ENCODE results near the gene ZBED2.

The ZBED2 gene

GRCh38 chr3:111604119-111604518 lies 9.0 kb upstream of the ZBED2 start:
- DNase-seq = no peak

GRCh38 chr3:111603679-111604078 lies 8.5 kb upstream of the ZBED2 start:
- no peak for DNase-seq

GRCh38 chr3:111601810-111602209 lies 6.7 kb upstream of the ZBED2 start:
- DNase-seq = no peak

GRCh38 chr3:111598552-111598951 lies 3.4 kb upstream of the ZBED2 start:
- DNase-seq = no peak

GRCh38 chr3:111598139-111598538 lies 3.0 kb upstream of the ZBED2 start:
- DNase-seq = no peak

- no peak for DNase-seq
Observed at GRCh38 chr3:111596328-111596727, 1.2 kb upstream of the ZBED2 start.

GRCh38 chr3:111594781-111595180 lies 365 bp downstream of the ZBED2 start:
- no peak for DNase-seq

GRCh38 chr3:111594205-111594604 lies 941 bp downstream of the ZBED2 start:
- DNase-seq = no peak

- no peak for DNase-seq
Observed at GRCh38 chr3:111593666-111594065, 1.5 kb downstream of the ZBED2 start.

GRCh38 chr3:111592936-111593335 lies 2.2 kb downstream of the ZBED2 start:
- DNase-seq = no peak

- no peak for DNase-seq
Observed at GRCh38 chr3:111592143-111592542, 3.0 kb downstream of the ZBED2 start.

GRCh38 chr3:111591555-111591954 lies 3.6 kb downstream of the ZBED2 start:
- DNase-seq = no peak

- DNase-seq = no peak
Observed at GRCh38 chr3:111590143-111590491, 5.0 kb downstream of the ZBED2 start.

GRCh38 chr3:111589303-111590142 lies 5.6 kb downstream of the ZBED2 start:
- no peak for DNase-seq

- DNase-seq = no peak
Observed at GRCh38 chr3:111588527-111588926, 6.6 kb downstream of the ZBED2 start.

GRCh38 chr3:111585217-111585616 lies 9.9 kb downstream of the ZBED2 start:
- no peak for DNase-seq

GRCh38 chr3:111584744-111585143 lies 10.4 kb downstream of the ZBED2 start:
- no peak for DNase-seq

GRCh38 chr3:111582120-111582474 lies 13.0 kb downstream of the ZBED2 start:
- DNase-seq = no peak

GRCh38 chr3:111581403-111582119 lies 13.6 kb downstream of the ZBED2 start:
- DNase-seq = no peak

GRCh38 chr3:111579495-111579894 lies 15.7 kb downstream of the ZBED2 start:
- DNase-seq = no peak

- no peak for DNase-seq
Observed at GRCh38 chr3:111578867-111579266, 16.3 kb downstream of the ZBED2 start.

GRCh38 chr3:111577798-111578685 lies 17.1 kb downstream of the ZBED2 start:
- no peak for DNase-seq

Data from amygdala (tissue), 56 donors.